Measurements from ENCODE around the gene OTOGL.
"Not testable (repeated sequence)": the region's sequence is repeated elsewhere in the genome, so short reads cannot be mapped to it uniquely, and the experiment has no call there.

OTOGL gene

GRCh38 chr12:80222261-80222660 lies 122.9 kb downstream of the OTOGL start:
- in situ Hi-C loops (cut with MboI; ENCODE audit: low sequenced_read_pairs) = no loop called here

DNA sequence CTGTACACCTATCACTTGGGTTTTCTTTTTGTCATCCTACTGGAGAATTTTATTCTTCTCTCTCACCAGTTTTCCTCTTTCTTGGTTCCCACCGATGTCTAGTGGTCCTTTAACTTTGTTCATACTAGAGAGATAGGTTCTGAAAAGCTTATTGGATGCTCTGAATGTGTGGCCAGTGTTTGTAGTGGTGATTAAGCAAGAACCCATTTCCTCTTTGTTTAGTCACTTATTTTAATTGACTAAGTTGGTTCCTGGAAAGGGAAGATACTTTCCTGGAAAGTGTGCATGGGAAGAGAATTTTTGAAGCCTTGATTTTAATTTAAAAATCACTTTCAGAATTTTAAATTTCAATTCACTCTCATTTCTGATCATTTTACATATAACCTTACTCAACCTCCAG lies 127.2 kb downstream of the OTOGL start:
- in situ Hi-C loops (cut with MboI; ENCODE audit: low sequenced_read_pairs) = no loop called here

- in situ Hi-C loops (cut with MboI; ENCODE audit: low sequenced_read_pairs) = not testable (repeated sequence)
Observed at GRCh38 chr12:80227904-80228303, 128.6 kb downstream of the OTOGL start.

DNA sequence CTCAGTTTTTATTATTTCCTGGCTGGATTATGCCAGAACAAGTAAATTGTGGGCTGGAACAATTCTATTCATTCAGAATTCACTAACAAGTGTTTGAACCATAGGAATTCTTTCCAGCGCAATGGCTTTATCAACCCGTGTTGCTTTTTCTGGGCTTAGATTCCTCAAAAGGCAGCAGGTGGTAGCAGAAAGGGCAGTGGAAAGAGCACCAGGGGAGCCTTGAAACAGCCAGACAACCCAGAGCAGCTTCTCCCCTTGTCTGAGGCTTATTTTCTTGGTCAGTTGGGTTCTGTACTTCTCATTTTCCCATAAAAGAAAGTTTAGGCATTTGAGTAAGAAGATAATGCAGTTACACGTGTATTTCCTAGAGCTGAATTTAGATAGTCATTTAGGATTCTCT lies 130.7 kb downstream of the OTOGL start:
- in situ Hi-C loops (cut with MboI; ENCODE audit: low sequenced_read_pairs) = no loop called here

DNA sequence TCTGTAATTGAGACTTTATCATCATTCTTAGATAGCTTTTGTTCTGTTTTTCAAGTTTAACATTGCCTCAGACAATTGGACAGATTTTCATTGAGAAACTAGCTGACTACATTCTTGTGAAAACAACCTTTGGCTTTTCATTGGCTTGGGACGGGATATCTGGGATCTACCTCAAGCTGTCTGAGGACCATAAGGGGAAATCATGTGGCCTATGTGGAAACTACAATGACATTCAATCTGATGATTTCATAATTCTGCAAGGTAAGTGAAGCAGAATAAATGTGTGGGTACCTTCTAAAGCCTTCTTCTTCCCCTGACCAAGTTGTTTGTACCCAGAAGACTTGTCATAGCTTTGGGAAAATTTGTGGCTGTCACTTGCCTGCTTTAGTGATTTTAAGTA lies 133.5 kb downstream of the OTOGL start:
- in situ Hi-C loops (cut with MboI; ENCODE audit: low sequenced_read_pairs) = no loop called here

DNA sequence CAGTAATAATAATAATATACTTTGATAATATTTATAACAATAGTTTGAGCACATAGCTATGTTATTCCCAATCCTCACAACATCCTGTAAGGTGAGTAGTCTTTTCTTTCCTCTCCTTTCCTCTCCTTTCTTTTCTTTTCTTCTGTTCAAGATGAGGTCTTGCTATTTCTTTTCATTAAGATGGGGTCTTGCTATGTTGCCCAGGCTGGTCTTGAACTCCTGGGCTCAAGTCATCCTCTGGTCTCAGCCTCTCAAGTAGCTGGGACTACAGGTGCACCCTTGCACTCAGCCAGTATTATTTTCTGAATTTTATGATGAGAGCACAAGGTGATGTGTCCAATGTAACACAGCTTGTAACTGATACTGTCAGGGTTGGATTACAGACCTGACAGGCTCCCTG lies 134.6 kb downstream of the OTOGL start:
- in situ Hi-C loops (cut with MboI; ENCODE audit: low sequenced_read_pairs) = no loop called here

DNA sequence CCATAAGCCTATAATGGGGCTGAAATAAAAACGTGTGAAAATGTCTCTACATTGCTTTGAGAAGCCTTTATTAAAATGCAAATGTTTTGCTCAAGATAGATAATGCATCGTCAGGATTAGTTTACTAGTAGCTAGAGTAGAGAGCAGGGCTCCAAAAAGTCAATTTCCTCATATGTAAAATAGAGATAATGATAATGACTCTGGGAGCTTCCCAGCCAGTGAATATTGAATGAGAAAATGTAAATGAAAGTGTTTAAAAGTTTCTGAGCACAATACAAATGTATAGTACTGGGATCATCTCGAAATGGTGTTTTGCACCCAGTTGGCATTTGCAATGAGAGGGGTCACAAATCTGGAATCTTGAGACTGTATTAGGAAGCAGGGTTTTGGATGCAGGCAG lies 135.3 kb downstream of the OTOGL start:
- in situ Hi-C loops (cut with MboI; ENCODE audit: low sequenced_read_pairs) = no loop called here

DNA sequence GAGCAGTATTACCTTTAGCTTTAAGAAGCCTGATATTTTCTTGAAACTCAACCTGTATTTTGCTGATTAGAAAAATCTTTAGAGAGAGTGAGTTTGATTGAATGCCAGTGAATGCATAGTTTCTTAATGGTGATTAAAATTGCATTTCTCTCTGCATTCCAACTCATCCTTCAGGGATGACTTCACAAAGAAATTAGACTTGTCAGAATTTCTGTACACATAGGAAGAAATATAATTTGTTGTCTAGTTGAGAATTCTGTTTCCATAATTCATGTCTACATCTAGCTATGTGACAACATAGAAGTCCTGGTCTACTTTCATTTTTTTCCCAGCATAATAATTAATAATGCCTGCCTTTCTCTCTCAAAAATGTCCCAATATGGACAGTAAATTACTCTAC lies 136.6 kb downstream of the OTOGL start:
- in situ Hi-C loops (cut with MboI; ENCODE audit: low sequenced_read_pairs) = no loop called here

DNA sequence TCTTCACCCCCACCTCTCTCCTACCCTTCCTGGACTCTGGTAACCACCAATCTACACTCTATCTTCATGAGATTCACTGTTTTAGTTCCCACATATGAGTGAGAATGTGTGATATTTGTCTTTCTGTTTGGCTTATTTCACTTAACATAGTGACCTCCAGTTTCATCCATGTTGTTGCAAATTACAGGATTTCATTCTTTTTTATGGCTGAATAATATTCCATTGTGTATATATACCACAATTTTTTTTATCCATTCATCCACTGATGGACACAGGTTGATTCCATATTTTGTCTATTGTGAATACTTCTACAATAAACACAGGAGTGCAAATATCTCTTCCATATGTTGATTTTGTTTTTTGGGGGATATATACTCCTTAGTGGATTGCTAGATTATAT lies 140.5 kb downstream of the OTOGL start:
- in situ Hi-C loops (cut with MboI; ENCODE audit: low sequenced_read_pairs) = no loop called here

DNA sequence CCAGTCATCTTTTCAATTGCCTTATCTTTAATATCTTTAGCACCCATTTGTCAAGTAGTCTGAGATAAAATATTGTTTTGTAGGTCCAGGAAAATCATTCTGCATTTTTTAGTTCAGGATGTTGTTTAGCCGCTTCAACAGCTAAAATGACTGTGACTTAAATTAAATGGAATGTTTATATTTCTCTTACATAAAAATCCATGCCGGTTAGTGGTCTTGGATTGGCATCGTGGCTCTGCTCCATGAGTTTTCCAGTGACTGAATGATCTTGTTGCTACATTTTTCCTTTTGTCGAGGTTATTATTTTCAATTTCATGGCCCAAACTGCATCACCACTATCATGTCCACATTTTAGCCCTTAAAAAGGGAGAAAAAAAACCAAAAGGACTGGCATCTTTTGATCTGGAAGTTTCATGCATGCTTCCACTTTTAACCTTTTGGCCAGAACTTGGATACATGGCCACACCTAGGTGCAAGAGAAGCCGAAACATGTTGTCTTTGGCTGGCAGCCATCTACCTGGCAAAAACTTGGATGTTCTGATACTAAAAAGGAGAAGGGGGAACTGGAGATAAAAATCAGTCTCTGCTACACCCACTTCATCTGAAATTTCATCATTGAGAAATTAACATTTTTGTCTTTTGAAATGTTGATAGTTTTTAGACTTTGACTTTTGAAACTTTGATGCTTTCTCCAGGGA lies 142.4 kb downstream of the OTOGL start:
- in situ Hi-C loops (cut with MboI; ENCODE audit: low sequenced_read_pairs) = no loop called here

- in situ Hi-C loops (cut with MboI; ENCODE audit: low sequenced_read_pairs) = no loop called here
Observed at GRCh38 chr12:80242321-80242720, 143.0 kb downstream of the OTOGL start.

GRCh38 chr12:80249581-80249980 lies 150.2 kb downstream of the OTOGL start:
- in situ Hi-C loops (cut with MboI; ENCODE audit: low sequenced_read_pairs) = not testable (repeated sequence)

DNA sequence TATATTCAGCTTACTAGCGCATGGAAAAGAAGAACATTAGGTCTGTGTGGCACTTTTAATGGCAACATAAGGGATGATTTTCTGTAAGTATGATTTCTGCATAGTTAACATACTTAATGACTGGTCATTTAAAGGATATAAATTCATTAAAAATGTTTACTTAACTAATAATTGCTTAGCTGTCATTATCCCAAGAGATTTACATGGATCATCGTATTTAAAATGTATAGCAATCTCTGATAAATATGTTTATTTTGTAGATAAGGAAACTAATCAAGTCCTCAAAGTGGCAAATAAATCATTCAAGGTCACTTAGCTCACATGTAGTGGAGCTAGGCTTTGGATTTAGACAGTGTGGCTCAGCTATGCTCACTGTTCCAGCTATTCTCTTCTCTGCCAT lies 158.6 kb downstream of the OTOGL start:
- in situ Hi-C loops (cut with MboI; ENCODE audit: low sequenced_read_pairs) = no loop called here

- in situ Hi-C loops (cut with MboI; ENCODE audit: low sequenced_read_pairs) = no loop called here
Observed at GRCh38 chr12:80260269-80260668, 160.9 kb downstream of the OTOGL start.

DNA sequence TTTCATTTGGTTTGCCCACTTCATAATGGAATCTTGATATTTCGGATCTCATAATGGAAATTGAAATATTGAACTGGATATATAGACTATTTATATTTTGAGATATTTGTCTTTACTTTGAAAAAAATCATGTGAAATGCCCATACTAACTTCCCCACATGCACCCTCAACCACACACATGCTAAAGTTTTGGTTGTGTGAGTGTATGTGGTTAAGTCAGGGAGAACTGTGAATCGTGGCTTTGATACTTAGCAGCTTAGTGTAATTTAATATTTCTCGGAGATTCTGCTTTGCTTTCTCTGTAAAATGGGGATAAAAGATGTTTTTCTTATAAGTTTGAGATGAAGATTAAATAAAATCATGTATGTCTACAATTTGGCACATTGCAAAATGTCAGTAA lies 162.1 kb downstream of the OTOGL start:
- in situ Hi-C loops (cut with MboI; ENCODE audit: low sequenced_read_pairs) = no loop called here

- in situ Hi-C loops (cut with MboI; ENCODE audit: low sequenced_read_pairs) = no loop called here
Observed at GRCh38 chr12:80262346-80262745, 163.0 kb downstream of the OTOGL start.

DNA sequence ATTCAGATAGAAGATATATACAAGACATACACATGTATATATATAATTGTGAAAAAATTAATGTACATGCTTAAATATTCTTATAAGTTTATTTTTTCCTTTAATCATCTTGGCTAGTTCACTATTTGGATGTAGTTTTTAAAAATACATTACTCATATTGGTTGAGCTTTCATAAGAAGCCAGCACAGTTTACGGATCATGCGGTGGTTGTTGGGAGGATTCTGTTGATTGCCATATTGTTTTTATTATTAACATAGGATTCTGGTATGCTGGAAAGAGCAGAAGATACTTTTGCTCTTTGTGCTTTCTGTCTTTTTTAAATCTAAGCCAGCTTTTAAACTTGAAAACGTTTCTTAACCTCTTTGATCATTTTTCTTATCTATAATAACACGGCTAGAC lies 163.4 kb downstream of the OTOGL start:
- in situ Hi-C loops (cut with MboI; ENCODE audit: low sequenced_read_pairs) = no loop called here

GRCh38 chr12:80264386-80264785 lies 165.0 kb downstream of the OTOGL start:
- in situ Hi-C loops (cut with MboI; ENCODE audit: low sequenced_read_pairs) = no loop called here

DNA sequence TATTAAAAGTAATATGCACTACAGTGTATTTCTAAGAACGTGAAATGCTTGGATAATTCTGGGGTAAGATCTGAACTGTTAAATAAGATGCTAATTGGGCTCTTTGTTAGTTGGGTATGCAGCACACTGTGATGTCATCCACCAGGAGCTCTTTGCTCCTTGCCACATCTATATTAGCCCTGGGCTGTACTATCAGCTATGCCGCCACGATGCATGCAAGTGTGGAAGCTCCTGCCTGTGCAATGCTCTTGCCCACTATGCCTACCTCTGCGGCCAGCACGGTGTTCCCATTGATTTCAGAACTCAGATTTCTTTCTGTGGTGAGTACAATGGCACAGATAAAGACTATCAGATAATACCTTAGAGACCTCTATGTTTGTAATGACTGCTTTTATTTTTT lies 165.6 kb downstream of the OTOGL start:
- in situ Hi-C loops (cut with MboI; ENCODE audit: low sequenced_read_pairs) = no loop called here

- in situ Hi-C loops (cut with MboI; ENCODE audit: low sequenced_read_pairs) = no loop called here
Observed at GRCh38 chr12:80268924-80269749, 169.8 kb downstream of the OTOGL start.

DNA sequence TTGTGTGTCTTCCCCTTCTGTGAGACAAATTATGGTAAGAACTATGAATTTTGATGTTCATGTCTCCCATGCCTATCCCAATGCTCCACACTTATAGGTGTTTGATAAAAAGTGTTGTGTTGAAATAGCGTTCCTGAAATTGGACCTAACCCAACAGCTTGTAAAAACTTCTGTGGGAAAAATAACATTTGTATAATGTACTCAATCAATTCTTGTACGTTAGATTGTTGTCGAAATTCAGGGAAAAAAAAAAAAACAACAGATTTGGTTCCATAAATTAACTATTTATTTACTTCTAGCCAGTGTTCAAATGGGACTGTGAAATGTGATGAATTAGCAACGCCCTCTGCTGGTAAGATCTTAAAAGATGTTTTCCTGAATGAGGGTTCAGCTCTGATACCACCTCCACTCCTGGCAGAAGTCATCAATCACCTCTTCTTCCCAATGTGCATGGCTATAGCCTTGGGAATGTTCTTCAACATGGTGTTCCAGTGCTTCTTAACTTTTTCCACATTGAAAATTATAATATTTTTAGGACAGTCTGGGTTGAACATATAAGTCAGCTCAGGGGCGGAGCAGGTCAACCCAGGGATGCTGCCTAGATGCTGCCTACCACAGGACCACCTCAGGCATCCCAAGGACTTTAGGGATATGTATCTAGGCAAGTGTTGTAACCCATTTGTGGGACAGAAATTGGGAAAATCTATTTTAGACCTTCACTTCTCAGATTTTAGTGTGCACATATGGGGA lies 170.6 kb downstream of the OTOGL start:
- in situ Hi-C loops (cut with MboI; ENCODE audit: low sequenced_read_pairs) = no loop called here

DNA sequence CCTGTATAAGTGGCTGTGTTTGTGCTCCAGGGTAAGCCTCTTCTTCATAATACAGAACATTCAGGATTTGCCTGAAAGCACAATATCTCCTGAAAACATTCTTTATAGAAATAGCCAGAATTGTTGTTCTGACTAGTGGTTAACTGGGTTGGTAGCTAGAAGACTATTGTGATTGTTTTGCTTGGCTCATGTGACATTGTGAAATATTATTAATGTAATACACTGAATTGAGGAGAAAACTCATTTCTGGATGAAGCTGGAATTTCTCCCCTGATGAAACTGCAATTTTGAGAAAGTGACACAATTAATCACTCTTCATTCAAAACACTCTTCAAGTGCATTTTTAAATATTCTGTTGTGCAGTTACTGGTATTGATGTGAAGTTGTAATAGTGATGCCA lies 172.4 kb downstream of the OTOGL start:
- in situ Hi-C loops (cut with MboI; ENCODE audit: low sequenced_read_pairs) = no loop called here

All from HL-60/S4 (cell line).